Coronary artery (tissue), 2 donors: ENCODE data around the gene CRYGB.

Source experiments
- DNase-seq: peaks from one replicate; pipeline ENCODE4 v3.0.0-alpha.2; 2017; ENCODE audit warnings: low spot score
- H3K27ac ChIP-seq, 2 donors: fragments of 200-600 bp; sonication (generic); one replicate each; pipeline ENCODE4 v1.5.1; 2016 to 2019
- H3K4me3 ChIP-seq: fragments of 200-600 bp; sonication (generic); 2 replicates; pipeline ENCODE4 v1.5.1; 2016; ENCODE audit warnings: mild to moderate bottlenecking, moderate library complexity
- CTCF ChIP-seq: fragments of 200-600 bp; sonication (generic); IDR thresholded peaks from one replicate; pipeline ENCODE4 v1.5.1; 2019; ENCODE audit warnings: antibody characterized with exemption

The CRYGB gene

GRCh38 chr2:208136716-208137094 is 9.3 kb downstream of the CRYGB start:
- TF ChIP-seq CTCF: no peak
- no peak overlapping the region for H3K27ac ChIP-seq
- DNase-seq: no peak
- H3K4me3 ChIP-seq: no peak overlapping the region

- H3K4me3 ChIP-seq: no peak overlapping the region
- TF ChIP-seq CTCF: no peak
- DNase-seq: no peak
- no peak overlapping the region for H3K27ac ChIP-seq
Measured at GRCh38 chr2:208135794-208136715, 9.9 kb downstream of the CRYGB start.

DNA sequence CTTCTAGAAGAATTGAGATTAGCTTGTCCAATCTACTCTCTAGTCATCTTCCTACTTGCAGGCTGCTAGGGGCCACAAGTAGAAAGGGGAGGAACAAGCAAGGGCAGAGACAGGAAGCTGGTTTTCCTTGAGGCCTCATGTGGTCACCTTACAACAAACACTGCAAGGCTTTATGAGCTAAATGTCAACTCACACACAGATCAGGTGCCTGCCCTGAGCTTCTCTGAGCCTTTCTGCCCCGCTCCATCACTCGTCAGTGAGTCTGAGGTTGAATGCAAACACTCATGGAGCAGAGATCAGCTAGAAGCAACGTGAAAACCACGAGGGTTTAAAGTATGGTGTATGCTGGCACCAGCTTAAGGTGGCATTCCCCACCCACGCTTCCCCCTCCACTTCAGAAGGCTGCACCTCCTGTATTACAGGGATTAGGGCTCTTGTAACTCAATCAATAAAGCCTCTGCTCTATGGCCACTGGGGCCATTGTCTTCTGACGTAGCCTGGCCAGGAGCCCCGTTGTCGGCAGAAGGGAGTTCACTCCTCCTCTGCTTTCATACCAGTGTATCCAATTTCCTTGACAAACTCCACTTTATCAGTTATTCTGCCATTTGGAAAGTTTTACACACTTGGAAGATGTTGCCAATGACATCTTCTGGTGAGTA is 10.9 kb downstream of the CRYGB start:
- Histone ChIP-seq H3K27ac (no peak overlapping the region), H3K4me3 (no peak overlapping the region)
- no peak for TF ChIP-seq CTCF
- no peak for DNase-seq

DNA sequence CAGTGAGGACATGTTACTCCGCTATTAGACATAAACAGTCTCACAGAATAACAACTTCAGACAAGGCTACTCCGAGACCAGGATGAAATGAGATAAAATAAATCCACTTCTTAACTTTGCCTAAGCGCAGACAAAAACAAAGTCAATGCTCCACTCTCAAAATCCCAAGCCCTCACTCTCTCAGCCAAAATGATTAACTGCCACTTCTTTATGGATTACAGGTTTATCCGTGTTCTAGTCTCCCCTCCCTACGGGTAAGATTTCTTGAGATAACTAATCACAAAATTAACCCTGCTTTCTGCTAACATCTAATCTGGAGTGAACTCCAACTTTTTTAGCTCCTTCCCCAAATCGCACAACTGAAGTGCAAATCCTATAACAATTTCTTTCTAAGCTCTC is 15.2 kb downstream of the CRYGB start:
- Histone ChIP-seq H3K4me3 (no peak overlapping the region), H3K27ac (no peak overlapping the region)
- no peak for DNase-seq
- no peak for TF ChIP-seq CTCF

- DNase-seq: no peak
- Histone ChIP-seq H3K4me3 (no peak within 1 kb of the TSS), H3K27ac (no peak within 1 kb of the TSS)
- no peak for TF ChIP-seq CTCF
Measured at GRCh38 chr2:208129744-208130711, 15.9 kb downstream of the CRYGB start, which contains the start of gene CRYGC. TSS of gene CRYGC (minus strand) at chr2:208129828. CDS start at chr2:208129792, 36 bp downstream.

DNA sequence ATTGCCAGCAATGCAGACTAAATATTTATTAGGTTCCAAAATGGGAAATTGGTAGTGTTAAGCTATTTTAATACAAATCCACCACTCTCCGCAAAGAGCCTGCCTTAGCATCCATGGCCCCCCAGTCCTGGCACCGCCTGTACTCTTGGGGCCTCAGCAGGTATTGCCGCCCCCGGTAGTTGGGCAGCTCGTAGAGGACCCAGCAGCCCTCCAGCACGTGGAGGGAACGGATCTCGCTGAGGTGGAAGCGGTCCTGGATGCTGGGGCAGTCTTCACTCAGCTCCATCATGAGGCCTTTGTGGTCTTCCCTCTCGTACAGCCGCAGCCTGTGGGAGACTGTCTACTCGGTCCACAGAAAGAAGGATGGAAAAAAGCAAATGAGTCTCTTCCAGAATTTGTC is 17.8 kb downstream of the CRYGB start:
- DNase-seq: no peak
- H3K27ac ChIP-seq: no peak overlapping the region
- no peak for TF ChIP-seq CTCF
- H3K4me3 ChIP-seq: no peak overlapping the region
